Naive B cell (primary cell): ENCODE data around the gene FGD4. TPM values are rescaled to one million over a fixed set of nuclear protein-coding genes. Genes with fewer than 3 reads are reported as not detected.
"Not testable (repeated sequence)": the region's sequence is repeated elsewhere in the genome, so short reads cannot be mapped to it uniquely, and the experiment has no call there.

ENCODE experiments used
- ATAC-seq, 2 donors: fragments of 150-1000 bp; cut with Tn5 transposase; 2 replicates each; pipeline ENCODE4 v1.10.0; 2021; ENCODE audit warnings: low read depth in 2 of 2, mild to moderate bottlenecking in 2 of 2, moderate library complexity in 2 of 2
- DNase-seq: peaks from one replicate; pipeline ENCODE4 v3.0.0; 2022
- H3K27ac Mint-ChIP-seq, 6 donors: one replicate each; pipeline ENCODE4 v1.8.0; 2020 to 2022; ENCODE audit warnings: mild to moderate bottlenecking in 6 of 6, mixed read lengths in 6 of 6, moderate library complexity in 5 of 6, inconsistent platforms in 2 of 6
- H3K27me3 Mint-ChIP-seq, 3 donors: one replicate each; pipeline ENCODE4 v1.8.0; 2021 to 2022; ENCODE audit warnings: mixed read lengths in 3 of 3, mild to moderate bottlenecking in 1 of 3
- H3K36me3 Mint-ChIP-seq, 2 donors: one replicate each; pipeline ENCODE4 v1.8.0; 2020 to 2022; ENCODE audit warnings: mixed read lengths in 2 of 2, inconsistent platforms in 1 of 2, mild to moderate bottlenecking in 1 of 2
- H3K4me1 Mint-ChIP-seq, 3 donors: one replicate each; pipeline ENCODE4 v1.8.0; 2020 to 2022; ENCODE audit warnings: mixed read lengths in 3 of 3, inconsistent platforms in 1 of 3, mild to moderate bottlenecking in 1 of 3, moderate library complexity in 1 of 3
- H3K4me3 Mint-ChIP-seq, 8 donors: one replicate each; pipeline ENCODE4 v1.8.0; 2020 to 2022; ENCODE audit warnings: mild to moderate bottlenecking in 8 of 8, mixed read lengths in 8 of 8, moderate library complexity in 8 of 8, inconsistent platforms in 2 of 8
- H3K9me3 Mint-ChIP-seq, 7 donors: one replicate each; pipeline ENCODE4 v1.8.0; 2020 to 2022; ENCODE audit warnings: mixed read lengths in 7 of 7, mild to moderate bottlenecking in 5 of 7, inconsistent platforms in 2 of 7, moderate library complexity in 1 of 7
- polyA plus RNA-seq, 6 donors: library from polyadenylated mRNA; unstranded; fragments of 300-500 nt; fragmentation: Illumina TruSeq; gene quantifications; one replicate each; pipeline ENCODE4 v1.2.3, GENCODE V29; 2021; ENCODE audit warnings: low read depth in 6 of 6

FGD4 gene
- polyA plus RNA-seq, 6 donors from 2014 or later: 1.4 to 5.2 (median 1.9) TPM; not detected in 1

- Mint-ChIP-seq H3K4me3 (no peak overlapping the region), H3K27me3 (no peaks in the 10 kb centered on the region), H3K27ac (no peak overlapping the region), H3K9me3 (no peaks in the 10 kb centered on the region), H3K36me3 (no peaks in the 10 kb centered on the region), H3K4me1 (peaks cover 5 to 7% (median 7%) of the 10 kb centered on the region in 3 donors)
- ATAC-seq: no peak
- DNase-seq: no peak
Measured at GRCh38 chr12:32496946-32497345, 97.6 kb downstream of the FGD4 start.

- Mint-ChIP-seq H3K36me3 (no peaks in the 10 kb centered on the region), H3K4me1 (peaks cover 5 to 7% (median 7%) of the 10 kb centered on the region in 3 donors), H3K4me3 (no peak overlapping the region), H3K9me3 (no peaks in the 10 kb centered on the region), H3K27me3 (no peaks in the 10 kb centered on the region), H3K27ac (no peak overlapping the region)
- peak; percentile 64 to 69 for ATAC-seq
- DNase-seq: no peak
Measured at GRCh38 chr12:32497864-32498263, 98.5 kb downstream of the FGD4 start.

GRCh38 chr12:32499048-32499447, 99.7 kb downstream of the FGD4 start:
- Mint-ChIP-seq H3K9me3 (no peaks in the 10 kb centered on the region), H3K4me3 (peak overlapping the region in 1 of 8 donors; percentile 23), H3K27me3 (no peaks in the 10 kb centered on the region), H3K27ac (no peak overlapping the region), H3K4me1 (peaks cover 5 to 7% (median 7%) of the 10 kb centered on the region in 3 donors), H3K36me3 (no peaks in the 10 kb centered on the region)
- DNase-seq: no peak
- ATAC-seq: no peak

GRCh38 chr12:32501835-32502333, 102.5 kb downstream of the FGD4 start:
- Mint-ChIP-seq H3K36me3 (peaks cover 0 to 6% of the 10 kb centered on the region in 2 donors), H3K27me3 (peaks cover 0 to 7% (median 0%) of the 10 kb centered on the region in 3 donors), H3K27ac (peak overlapping the region in 2 of 6 donors; percentile 27 to 52), H3K9me3 (no peaks in the 10 kb centered on the region), H3K4me3 (no peak overlapping the region), H3K4me1 (peaks cover 5 to 7% (median 7%) of the 10 kb centered on the region in 3 donors)
- ATAC-seq: no peak
- no peak for DNase-seq

GRCh38 chr12:32502693-32503502, 103.5 kb downstream of the FGD4 start:
- H3K36me3 Mint-ChIP-seq: peaks cover 0 to 6% of the 10 kb centered on the region in 2 donors
- peaks cover 0 to 8% (median 0%) of the 10 kb centered on the region in 3 donors for H3K27me3 Mint-ChIP-seq
- DNase-seq: no peak
- peaks cover 3 to 6% (median 5%) of the 10 kb centered on the region in 3 donors for H3K4me1 Mint-ChIP-seq
- ATAC-seq: no peak
- H3K4me3 Mint-ChIP-seq: no peak overlapping the region
- no peaks in the 10 kb centered on the region for H3K9me3 Mint-ChIP-seq
- peak overlapping the region in 1 of 6 donors; percentile 29 for H3K27ac Mint-ChIP-seq

GRCh38 chr12:32503730-32504129, 104.4 kb downstream of the FGD4 start:
- Mint-ChIP-seq H3K4me3 (no peak overlapping the region), H3K36me3 (peaks cover 0 to 6% of the 10 kb centered on the region in 2 donors), H3K27ac (no peak overlapping the region), H3K27me3 (peaks cover 0 to 8% (median 0%) of the 10 kb centered on the region in 3 donors), H3K4me1 (no peaks in the 10 kb centered on the region), H3K9me3 (no peaks in the 10 kb centered on the region)
- no peak for ATAC-seq
- no peak for DNase-seq

GRCh38 chr12:32504591-32504990, 105.2 kb downstream of the FGD4 start:
- ATAC-seq (no peak), DNase-seq (no peak)
- no peaks in the 10 kb centered on the region for H3K9me3 Mint-ChIP-seq
- peaks cover 0 to 6% of the 10 kb centered on the region in 2 donors for H3K36me3 Mint-ChIP-seq
- peaks cover 0 to 8% (median 0%) of the 10 kb centered on the region in 3 donors for H3K27me3 Mint-ChIP-seq
- H3K4me3 Mint-ChIP-seq: no peak overlapping the region
- H3K4me1 Mint-ChIP-seq: no peaks in the 10 kb centered on the region
- H3K27ac Mint-ChIP-seq: no peak overlapping the region

- no peak for ATAC-seq
- H3K36me3 Mint-ChIP-seq: peaks cover 0 to 6% of the 10 kb centered on the region in 2 donors
Measured at GRCh38 chr12:32505067-32505945, 105.9 kb downstream of the FGD4 start.

GRCh38 chr12:32507096-32507941, 108.0 kb downstream of the FGD4 start:
- H3K27ac Mint-ChIP-seq, H3K36me3 Mint-ChIP-seq, H3K4me3 Mint-ChIP-seq, H3K27me3 Mint-ChIP-seq, H3K4me1 Mint-ChIP-seq, ATAC-seq, H3K9me3 Mint-ChIP-seq, DNase-seq: not testable (repeated sequence)

More at GRCh38 chr12:32505067-32505945, 105.9 kb downstream of the FGD4 start:
- Mint-ChIP-seq H3K9me3 (no peaks in the 10 kb centered on the region), H3K27me3 (peaks cover 0 to 8% (median 0%) of the 10 kb centered on the region in 3 donors), H3K4me1 (no peaks in the 10 kb centered on the region), H3K27ac (no peak overlapping the region), H3K4me3 (no peak overlapping the region)
- DNase-seq: no peak

- peak overlapping the region in 1 of 6 donors; percentile 63 for H3K27ac Mint-ChIP-seq
- no peaks in the 10 kb centered on the region for H3K4me1 Mint-ChIP-seq
- no peaks in the 10 kb centered on the region for H3K9me3 Mint-ChIP-seq
- H3K4me3 Mint-ChIP-seq: no peak overlapping the region
- H3K36me3 Mint-ChIP-seq: peaks cover 0 to 6% of the 10 kb centered on the region in 2 donors
- H3K27me3 Mint-ChIP-seq: peaks cover 0 to 8% (median 0%) of the 10 kb centered on the region in 3 donors
- ATAC-seq: no peak
- no peak for DNase-seq
Measured at GRCh38 chr12:32507942-32508320, 108.6 kb downstream of the FGD4 start.

GRCh38 chr12:32508626-32509025, 109.3 kb downstream of the FGD4 start:
- no peak overlapping the region for H3K4me3 Mint-ChIP-seq
- H3K36me3 Mint-ChIP-seq: peaks cover 0 to 6% of the 10 kb centered on the region in 2 donors
- H3K4me1 Mint-ChIP-seq: no peaks in the 10 kb centered on the region
- peaks cover 0 to 8% (median 0%) of the 10 kb centered on the region in 3 donors for H3K27me3 Mint-ChIP-seq
- DNase-seq (no peak), ATAC-seq (no peak)
- no peak overlapping the region for H3K27ac Mint-ChIP-seq
- H3K9me3 Mint-ChIP-seq: no peaks in the 10 kb centered on the region

- no peak for DNase-seq
- H3K27me3 Mint-ChIP-seq: peaks cover 0 to 8% (median 0%) of the 10 kb centered on the region in 3 donors
- H3K4me1 Mint-ChIP-seq: no peaks in the 10 kb centered on the region
- no peak for ATAC-seq
- no peaks in the 10 kb centered on the region for H3K9me3 Mint-ChIP-seq
- peaks cover 0 to 6% of the 10 kb centered on the region in 2 donors for H3K36me3 Mint-ChIP-seq
- no peak overlapping the region for H3K27ac Mint-ChIP-seq
- H3K4me3 Mint-ChIP-seq: no peak overlapping the region
Measured at GRCh38 chr12:32509328-32510091, 110.2 kb downstream of the FGD4 start.
